Eye (tissue), 1 donor: ENCODE measurements around the gene RAMAC.
"Not testable (repeated sequence)": the region's sequence is repeated elsewhere in the genome, so short reads cannot be mapped to it uniquely, and the experiment has no call there.

Source experiments
- DNase-seq: peaks from one replicate; pipeline ENCODE4 v3.0.0-alpha.2; 2015

Gene RAMAC

GRCh38 chr15:83016906-83017305, 30.9 kb downstream of the RAMAC start:
- no peak for DNase-seq

- DNase-seq: no peak
Measured at GRCh38 chr15:83018436-83018835, 32.4 kb downstream of the RAMAC start.

DNA sequence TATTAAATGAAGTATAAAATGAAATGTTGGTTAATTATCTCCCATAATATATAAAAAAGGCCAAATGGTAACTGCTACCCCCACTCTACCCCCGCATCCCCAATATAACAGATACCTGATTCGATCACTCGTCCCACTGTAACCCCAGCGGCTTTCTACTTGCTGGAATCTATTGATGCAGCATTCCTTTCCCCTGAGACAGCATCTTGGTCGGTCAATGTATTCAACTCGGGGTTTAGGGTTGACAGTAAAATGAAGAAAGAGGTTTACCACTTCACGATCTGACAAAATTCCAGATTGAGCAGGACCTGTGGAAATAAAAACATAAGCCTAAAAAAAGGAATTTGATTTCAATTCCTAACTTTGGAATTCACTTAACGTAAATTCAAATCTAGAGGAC, 44.0 kb downstream of the RAMAC start:
- DNase-seq: no peak

DNA sequence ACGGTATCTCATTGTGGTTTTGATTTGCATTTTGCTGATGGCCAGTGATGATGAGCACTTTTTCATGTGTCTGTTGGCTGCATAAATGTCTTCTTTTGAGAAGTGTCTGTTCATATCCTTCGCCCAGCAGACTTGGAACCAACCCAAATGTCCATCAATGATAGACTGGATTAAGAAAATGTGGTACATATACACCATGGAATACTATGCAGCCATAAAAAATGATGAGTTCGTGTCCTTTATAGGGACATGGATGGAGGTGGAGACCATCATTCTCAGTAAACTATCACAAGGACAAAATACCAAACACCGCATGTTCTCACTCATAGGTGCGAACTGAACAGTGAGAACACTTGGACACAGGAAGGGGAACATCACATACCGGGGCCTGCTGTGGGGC, 45.2 kb downstream of the RAMAC start:
- not testable (repeated sequence) for DNase-seq

DNA sequence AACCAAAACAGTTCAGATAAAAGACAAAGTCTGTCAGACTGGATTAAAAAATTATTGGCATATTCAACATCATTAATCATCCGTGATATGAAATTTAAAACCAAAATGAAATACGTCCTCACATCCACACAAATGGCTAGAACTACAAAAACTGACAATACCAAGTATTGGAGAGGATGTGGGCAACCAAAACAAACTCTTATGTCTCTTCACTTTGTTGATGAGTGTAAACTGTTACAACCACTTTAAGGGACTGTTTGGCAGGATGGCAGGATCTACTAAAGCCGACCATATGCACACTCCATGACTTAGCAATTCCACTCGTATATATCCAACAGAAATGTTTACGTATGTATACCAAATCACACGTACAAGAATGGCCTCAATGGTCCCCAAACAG, 50.2 kb downstream of the RAMAC start:
- DNase-seq: no peak

- DNase-seq: no peak
Measured at GRCh38 chr15:83039206-83039605, 53.2 kb downstream of the RAMAC start.
